Neural cell (in vitro differentiated cells): ENCODE data around the gene HIVEP3. TPM values are rescaled to one million over a fixed set of nuclear protein-coding genes. Genes with fewer than 3 reads are reported as not detected.

ENCODE experiments used
- H2AFZ ChIP-seq: fragments of 200-600, 300-800 bp; sonication (generic), shearing (Covaris generic); 2 replicates; pipeline ENCODE4 v1.6.0; 2014; ENCODE audit warnings: low read depth, mild to moderate bottlenecking, antibody characterized with exemption, low read length, moderate library complexity
- H3F3A ChIP-seq: fragments of 200-600 bp; shearing (Covaris generic); 2 replicates; pipeline ENCODE4 v1.6.1; 2016; ENCODE audit warnings: mild to moderate bottlenecking, moderate library complexity, mixed read lengths, antibody characterized with exemption, low read length; ENCODE audit not compliant: insufficient read depth, poor library complexity, severe bottlenecking
- H3K27ac ChIP-seq: fragments of 200-600, 300-800 bp; sonication (generic), shearing (Covaris generic); 2 replicates; pipeline ENCODE4 v1.5.1; 2014; ENCODE audit warnings: mild to moderate bottlenecking, low read length, moderate library complexity
- H3K27me3 ChIP-seq: fragments of 300-800, 200-600 bp; sonication (generic), shearing (Covaris generic); 2 replicates; pipeline ENCODE4 v1.6.0; 2014; ENCODE audit warnings: mild to moderate bottlenecking, low read depth, low read length, moderate library complexity; ENCODE audit not compliant: insufficient read depth
- H3K36me3 ChIP-seq: fragments of 300-800, 200-600 bp; sonication (generic), shearing (Covaris generic); 2 replicates; pipeline ENCODE4 v1.5.1; 2014; ENCODE audit warnings: mild to moderate bottlenecking, antibody characterized with exemption, low read length, moderate library complexity; ENCODE audit not compliant: insufficient read depth
- H3K4me2 ChIP-seq: fragments of 300-800, 200-600 bp; sonication (generic), shearing (Covaris generic); 2 replicates; pipeline ENCODE4 v1.6.0; 2014; ENCODE audit warnings: mild to moderate bottlenecking, low read length
- H3K4me3 ChIP-seq: fragments of 300-800, 200-600 bp; sonication (generic), shearing (Covaris generic); 2 replicates; pipeline ENCODE4 v1.5.1; 2014; ENCODE audit warnings: mild to moderate bottlenecking, low read length, moderate library complexity
- H3K79me2 ChIP-seq: fragments of 200-600 bp; shearing (Covaris generic); replicated peaks from 2 replicates; pipeline ENCODE4 v1.6.0; 2014; ENCODE audit warnings: mild to moderate bottlenecking, low read length, moderate library complexity; ENCODE audit not compliant: insufficient read depth
- H3K9ac ChIP-seq: fragments of 300-800, 200-600 bp; sonication (generic), shearing (Covaris generic); 2 replicates; pipeline ENCODE4 v1.6.1; 2016; ENCODE audit warnings: mild to moderate bottlenecking, low read length, mixed read lengths
- H3K9me2 ChIP-seq: fragments of 200-600 bp; shearing (Covaris generic); 2 replicates; pipeline ENCODE4 v1.6.1; 2016; ENCODE audit warnings: mild to moderate bottlenecking, low read length, mixed read lengths; ENCODE audit not compliant: insufficient read depth
- H3K9me3 ChIP-seq: fragments of 200-600, 300-800 bp; sonication (generic), shearing (Covaris generic); 2 replicates; pipeline ENCODE4 v1.6.1; 2016; ENCODE audit warnings: mild to moderate bottlenecking, mixed run types, low read length, moderate library complexity, mixed read lengths
- H4K20me1 ChIP-seq: fragments of 200-600 bp; shearing (Covaris generic); 2 replicates; pipeline ENCODE4 v1.6.1; 2016; ENCODE audit warnings: mild to moderate bottlenecking, mixed run types; ENCODE audit not compliant: insufficient read depth
- CTCF ChIP-seq: fragments of 450-650 bp; IDR thresholded peaks from 2 replicates; pipeline ENCODE4 v1.5.1; 2014; ENCODE audit warnings: antibody characterized with exemption, mild to moderate bottlenecking, moderate library complexity; ENCODE audit not compliant: poor library complexity, severe bottlenecking
- EP300 ChIP-seq: fragments of 450-650 bp; conservative IDR thresholded peaks from 2 replicates; pipeline ENCODE4 v1.6.1; 2014; ENCODE audit warnings: antibody characterized with exemption, mild to moderate bottlenecking, moderate library complexity; ENCODE audit not compliant: poor library complexity, severe bottlenecking
- EZH2 ChIP-seq: fragments of 200-600, 300-800 bp; shearing (Covaris generic), sonication (generic); IDR thresholded peaks from 2 replicates; pipeline ENCODE4 v1.6.1; 2014; ENCODE audit warnings: antibody characterized with exemption, low read length, borderline replicate concordance, mild to moderate bottlenecking; ENCODE audit not compliant: insufficient read depth, poor library complexity, severe bottlenecking
- MXI1 ChIP-seq: fragments of 450-650 bp; conservative IDR thresholded peaks from 2 replicates; pipeline ENCODE4 v1.6.1; 2014; ENCODE audit warnings: antibody characterized with exemption, mild to moderate bottlenecking; ENCODE audit not compliant: poor library complexity, severe bottlenecking
- POLR2AphosphoS5 ChIP-seq: IDR thresholded peaks from 2 replicates; pipeline ENCODE4 v1.6.1; 2012
- RAD21 ChIP-seq: fragments of 450-650 bp; conservative IDR thresholded peaks from 2 replicates; pipeline ENCODE4 v1.6.1; 2014; ENCODE audit warnings: antibody characterized with exemption, mild to moderate bottlenecking, moderate library complexity
- REST ChIP-seq: IDR thresholded peaks from 2 replicates; pipeline ENCODE4 v1.6.1; 2012; ENCODE audit warnings: borderline replicate concordance
- SMC3 ChIP-seq: fragments of 450-650 bp; conservative IDR thresholded peaks from 2 replicates; pipeline ENCODE4 v1.6.1; 2014; ENCODE audit warnings: antibody characterized with exemption, mild to moderate bottlenecking, moderate library complexity; ENCODE audit not compliant: poor library complexity
- TAF1 ChIP-seq: IDR thresholded peaks from 2 replicates; pipeline ENCODE4 v1.6.1; 2012; ENCODE audit warnings: low read depth
- polyA plus RNA-seq: library from polyadenylated mRNA; depleted of rRNA; stranded (reverse); fragments of >200 nt; gene quantifications from 2 replicates; pipeline ENCODE4 v1.2.3, GENCODE V29; 2014

Gene HIVEP3
- polyA plus RNA-seq, 1 donor from 2014 or later = 2.6 TPM

GRCh38 chr1:41528106-41528505 lies 390.6 kb downstream of the HIVEP3 start:
- no peak overlapping the region for H3K4me2 ChIP-seq

GRCh38 chr1:41526956-41527561 lies 391.7 kb downstream of the HIVEP3 start:
- Histone ChIP-seq H3K9ac (no peak overlapping the region), H3F3A (no peaks in the 10 kb centered on the region), H4K20me1 (no peaks in the 10 kb centered on the region), H3K9me2 (no peaks in the 10 kb centered on the region), H3K79me2 (no peaks in the 10 kb centered on the region), H3K36me3 (no peaks in the 10 kb centered on the region), H3K4me3 (no peak overlapping the region), H3K27me3 (no peaks in the 10 kb centered on the region), H3K9me3 (no peaks in the 10 kb centered on the region), H2AFZ (no peak overlapping the region), H3K27ac (no peak overlapping the region), H3K4me2 (no peak overlapping the region)
- TF ChIP-seq TAF1 (no peak), MXI1 (no peak), SMC3 (no peak), REST (no peak), EP300 (no peak), RAD21 (no peak), EZH2 (no peak), POLR2AphosphoS5 (no peak)

More at GRCh38 chr1:41528106-41528505, 390.6 kb downstream of the HIVEP3 start:
- Histone ChIP-seq H4K20me1 (no peaks in the 10 kb centered on the region), H3F3A (no peaks in the 10 kb centered on the region), H3K36me3 (no peaks in the 10 kb centered on the region), H3K27ac (no peak overlapping the region), H3K9me2 (no peaks in the 10 kb centered on the region), H3K79me2 (no peaks in the 10 kb centered on the region), H3K27me3 (no peaks in the 10 kb centered on the region), H3K9ac (no peak overlapping the region), H2AFZ (no peak overlapping the region), H3K9me3 (no peaks in the 10 kb centered on the region), H3K4me3 (no peak overlapping the region)
- TF ChIP-seq TAF1 = no peak
- TF ChIP-seq EZH2 = no peak
- no peak for TF ChIP-seq EP300
- no peak for TF ChIP-seq MXI1
- no peak for TF ChIP-seq POLR2AphosphoS5
- no peak for TF ChIP-seq REST
- TF ChIP-seq RAD21 = no peak
- TF ChIP-seq CTCF = no peak
- no peak for TF ChIP-seq SMC3
